Right lobe of liver (tissue), 4 donors: ENCODE results near the gene AXIN2.

Experiments
- POLR2A ChIP-seq: fragments of 450-650 bp; IDR thresholded peaks from one replicate; pipeline ENCODE4 v1.6.1; 2017; ENCODE audit warnings: antibody characterized with exemption, mild to moderate bottlenecking
- TF ChIP-seq, protein P1 (sequence below), 4 donors: fragments of 200-600 bp in 3 of 4; fragments of 450-650 bp in 1 of 4; IDR thresholded peaks; one replicate each; pipeline versions ENCODE4 v1.5.1 to v1.8.0; 2016 to 2022; ENCODE audit warnings: antibody characterized with exemption in 4 of 4, mild to moderate bottlenecking in 2 of 4
- donor health status: DM: no; HTN: no; CAD: no.
- donor health status: DM: no; HTN: no; CAD: no.
- donor health status: DM: no; HTN: yes; CAD: no.

DNA sequence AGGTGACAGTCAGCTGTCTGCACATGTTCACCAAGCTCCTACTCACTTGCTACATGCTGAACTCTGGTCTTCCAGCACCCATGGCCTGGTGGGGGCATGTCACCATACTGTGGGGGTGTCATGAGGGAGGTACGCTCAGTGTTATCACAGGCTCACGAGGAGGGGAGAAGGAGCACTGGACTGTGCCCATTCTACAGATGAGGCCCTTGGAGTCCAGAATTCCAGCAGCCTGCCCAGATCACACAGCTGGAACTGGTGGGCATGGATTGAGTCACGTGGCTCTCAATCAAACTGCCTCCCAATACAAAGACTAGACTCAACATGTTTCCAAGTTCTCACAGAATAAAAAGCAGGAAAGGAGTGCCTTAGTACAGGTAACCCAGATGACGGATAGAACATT, 10.7 kb downstream of the AXIN2 start:
- TF ChIP-seq, protein P1, sequence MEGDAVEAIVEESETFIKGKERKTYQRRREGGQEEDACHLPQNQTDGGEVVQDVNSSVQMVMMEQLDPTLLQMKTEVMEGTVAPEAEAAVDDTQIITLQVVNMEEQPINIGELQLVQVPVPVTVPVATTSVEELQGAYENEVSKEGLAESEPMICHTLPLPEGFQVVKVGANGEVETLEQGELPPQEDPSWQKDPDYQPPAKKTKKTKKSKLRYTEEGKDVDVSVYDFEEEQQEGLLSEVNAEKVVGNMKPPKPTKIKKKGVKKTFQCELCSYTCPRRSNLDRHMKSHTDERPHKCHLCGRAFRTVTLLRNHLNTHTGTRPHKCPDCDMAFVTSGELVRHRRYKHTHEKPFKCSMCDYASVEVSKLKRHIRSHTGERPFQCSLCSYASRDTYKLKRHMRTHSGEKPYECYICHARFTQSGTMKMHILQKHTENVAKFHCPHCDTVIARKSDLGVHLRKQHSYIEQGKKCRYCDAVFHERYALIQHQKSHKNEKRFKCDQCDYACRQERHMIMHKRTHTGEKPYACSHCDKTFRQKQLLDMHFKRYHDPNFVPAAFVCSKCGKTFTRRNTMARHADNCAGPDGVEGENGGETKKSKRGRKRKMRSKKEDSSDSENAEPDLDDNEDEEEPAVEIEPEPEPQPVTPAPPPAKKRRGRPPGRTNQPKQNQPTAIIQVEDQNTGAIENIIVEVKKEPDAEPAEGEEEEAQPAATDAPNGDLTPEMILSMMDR (IDR thresholded peaks at IDR 0.05): no peak
- no peak for TF ChIP-seq POLR2A
